Ectodermal cell (in vitro differentiated cells): Measurements from ENCODE around the gene TBC1D8.

Experiments used
- H3K27ac ChIP-seq: 2 replicates; pipeline ENCODE4 v1.7.0; 2013; ENCODE audit warnings: mild to moderate bottlenecking, low read depth, low read length; ENCODE audit not compliant: insufficient read depth, poor library complexity, severe bottlenecking
- H3K27me3 ChIP-seq: 2 replicates; pipeline ENCODE4 v1.7.0; 2013; ENCODE audit warnings: mild to moderate bottlenecking, low read length; ENCODE audit not compliant: insufficient read depth, control insufficient read depth, poor library complexity, severe bottlenecking
- H3K36me3 ChIP-seq: one replicate; pipeline ENCODE4 v1.7.0; 2013; ENCODE audit warnings: low read length; ENCODE audit not compliant: control insufficient read depth, insufficient read depth
- H3K4me1 ChIP-seq: one replicate; pipeline ENCODE4 v1.7.0; 2013; ENCODE audit warnings: low read length; ENCODE audit not compliant: control insufficient read depth, insufficient read depth
- H3K4me3 ChIP-seq: 2 replicates; pipeline ENCODE4 v1.7.0; 2013; ENCODE audit warnings: low read depth, low read length, control low read depth; ENCODE audit not compliant: insufficient read depth
- H3K9me3 ChIP-seq: 2 replicates; pipeline ENCODE4 v1.7.0; 2013; ENCODE audit warnings: mild to moderate bottlenecking, low read length, moderate library complexity; ENCODE audit not compliant: control insufficient read depth
- WGBS, 2 experiments: methylation state at CpG; one replicate each; pipeline ENCODE4 v1.1.7; 2013; ENCODE audit warnings: missing lambda C conversion rate in 2 of 2; 5-methylcytosine and 5-hydroxymethylcytosine counted together

TBC1D8 gene

GRCh38 chr2:101001691-101002561 is 149.3 kb downstream of the TBC1D8 start, which contains the start of gene RPL31:
RPL31 (plus strand) TSS chr2:101002289; CDS start chr2:101002702, 413 bp downstream.
- WGBS, 2 experiments, result 11 to 12% methylated on average over 59 of the region's 59 CpGs
- Histone ChIP-seq H3K27ac (peak within 1 kb of the TSS; percentile 89), H3K4me3 (peak within 1 kb of the TSS; percentile 87), H3K27me3 (no peaks in the 10 kb centered on the region), H3K4me1 (peaks cover 8% of the 10 kb centered on the region), H3K9me3 (no peaks in the 10 kb centered on the region), H3K36me3 (peaks cover 32% of the 10 kb centered on the region)

- Histone ChIP-seq H3K9me3 (no peaks in the 10 kb centered on the region), H3K4me1 (peaks cover 8% of the 10 kb centered on the region), H3K27me3 (no peaks in the 10 kb centered on the region), H3K36me3 (peaks cover 15% of the 10 kb centered on the region), H3K27ac (no peak overlapping the region), H3K4me3 (no peak overlapping the region)
- WGBS, 2 experiments, result 89 to 94% methylated on average over 2 of the region's 2 CpGs
Observed at GRCh38 chr2:100999995-101000394, 151.2 kb downstream of the TBC1D8 start.

- H3K27me3 ChIP-seq, result no peaks in the 10 kb centered on the region
- no peak overlapping the region for H3K4me3 ChIP-seq
- H3K36me3 ChIP-seq, result no peaks in the 10 kb centered on the region
- no peaks in the 10 kb centered on the region for H3K4me1 ChIP-seq
- no peaks in the 10 kb centered on the region for H3K9me3 ChIP-seq
- 90 to 96% methylated on average over 5 to 6 of the region's 6 CpGs for WGBS, 2 experiments
- no peak overlapping the region for H3K27ac ChIP-seq
Observed at GRCh38 chr2:100998235-100998573, 153.0 kb downstream of the TBC1D8 start.

GRCh38 chr2:100997509-100998234 is 153.5 kb downstream of the TBC1D8 start:
- Histone ChIP-seq H3K4me1 (no peaks in the 10 kb centered on the region), H3K9me3 (no peaks in the 10 kb centered on the region), H3K36me3 (no peaks in the 10 kb centered on the region), H3K4me3 (no peak overlapping the region), H3K27me3 (no peaks in the 10 kb centered on the region), H3K27ac (no peak overlapping the region)
- 89 to 96% methylated on average over 4 of the region's 5 CpGs for WGBS, 2 experiments

GRCh38 chr2:100995309-100996075 is 155.7 kb downstream of the TBC1D8 start:
- Histone ChIP-seq H3K9me3 (no peaks in the 10 kb centered on the region), H3K27me3 (no peaks in the 10 kb centered on the region), H3K4me1 (no peaks in the 10 kb centered on the region), H3K36me3 (no peaks in the 10 kb centered on the region), H3K4me3 (no peak overlapping the region), H3K27ac (no peak overlapping the region)
- 93 to 94% methylated on average over 28 of the region's 28 CpGs for WGBS, 2 experiments

GRCh38 chr2:100993294-100993693 is 157.9 kb downstream of the TBC1D8 start:
- Histone ChIP-seq H3K36me3 (no peaks in the 10 kb centered on the region), H3K27ac (no peak overlapping the region), H3K4me3 (no peak overlapping the region), H3K27me3 (no peaks in the 10 kb centered on the region), H3K9me3 (no peaks in the 10 kb centered on the region), H3K4me1 (no peaks in the 10 kb centered on the region)
- WGBS, 2 experiments, result 92 to 95% methylated on average over 17 of the region's 17 CpGs

- WGBS, 2 experiments, result 83 to 92% methylated on average over 6 of the region's 6 CpGs
- Histone ChIP-seq H3K36me3 (no peaks in the 10 kb centered on the region), H3K27me3 (no peaks in the 10 kb centered on the region), H3K27ac (no peak overlapping the region), H3K9me3 (no peaks in the 10 kb centered on the region), H3K4me3 (no peak overlapping the region), H3K4me1 (no peaks in the 10 kb centered on the region)
Observed at GRCh38 chr2:100992262-100992661, 158.9 kb downstream of the TBC1D8 start.

GRCh38 chr2:100991404-100991773 is 159.8 kb downstream of the TBC1D8 start:
- no peaks in the 10 kb centered on the region for H3K27me3 ChIP-seq
- H3K36me3 ChIP-seq, result no peaks in the 10 kb centered on the region
- H3K4me3 ChIP-seq, result no peak overlapping the region
- 90 to 93% methylated on average over 5 of the region's 5 CpGs for WGBS, 2 experiments
- no peaks in the 10 kb centered on the region for H3K9me3 ChIP-seq
- no peak overlapping the region for H3K27ac ChIP-seq
- no peaks in the 10 kb centered on the region for H3K4me1 ChIP-seq

GRCh38 chr2:100990650-100991403 is 160.4 kb downstream of the TBC1D8 start:
- Histone ChIP-seq H3K4me3 (no peak overlapping the region), H3K9me3 (no peaks in the 10 kb centered on the region), H3K27me3 (no peaks in the 10 kb centered on the region), H3K27ac (no peak overlapping the region), H3K4me1 (no peaks in the 10 kb centered on the region), H3K36me3 (no peaks in the 10 kb centered on the region)
- 83 to 85% methylated on average over 24 of the region's 24 CpGs for WGBS, 2 experiments
